ENCODE results near the gene RYR2. TPM values are rescaled to one million over a fixed set of nuclear protein-coding genes. Genes with fewer than 3 reads are reported as not detected.

Gene RYR2
- total RNA-seq, 1 donor from 2014 or later, result 8.7 TPM

DNA sequence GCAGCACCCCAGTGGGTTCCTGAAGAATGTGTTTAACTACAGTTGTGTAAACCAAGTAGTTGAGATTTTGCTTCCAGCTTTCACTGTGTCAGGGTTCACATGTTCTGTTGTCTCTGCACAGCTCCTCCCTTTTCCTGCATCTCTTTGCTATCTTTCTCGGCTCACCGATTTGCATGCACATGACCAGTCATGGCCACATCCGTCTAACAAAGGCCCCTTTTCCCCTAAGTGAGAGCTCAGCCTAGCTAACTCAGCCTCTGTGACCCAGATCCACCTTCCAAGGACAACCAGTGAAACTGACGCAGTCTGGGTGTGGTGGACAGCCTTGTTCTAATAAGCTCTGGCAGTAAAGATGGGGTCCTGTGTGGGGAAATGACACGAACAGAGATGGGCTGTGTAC lies 747.6 kb downstream of the RYR2 start:
- no peak overlapping the region for H3K4me3 Mint-ChIP-seq (ENCODE audit: low read depth)
- DNase-seq (ENCODE audit: low spot score), result no peak
- H3K27ac Mint-ChIP-seq, result no peak overlapping the region
- H3K9me3 Mint-ChIP-seq, result no peaks in the 10 kb centered on the region
- no peaks in the 10 kb centered on the region for H3K4me1 Mint-ChIP-seq (ENCODE audit: low read depth)
- intact Hi-C loops (cut with micrococcal nuclease), result no loop called here
- H3K27me3 Mint-ChIP-seq (ENCODE audit: low read depth), result no peaks in the 10 kb centered on the region
- no peaks in the 10 kb centered on the region for H3K36me3 Mint-ChIP-seq (ENCODE audit: low read depth)

DNA sequence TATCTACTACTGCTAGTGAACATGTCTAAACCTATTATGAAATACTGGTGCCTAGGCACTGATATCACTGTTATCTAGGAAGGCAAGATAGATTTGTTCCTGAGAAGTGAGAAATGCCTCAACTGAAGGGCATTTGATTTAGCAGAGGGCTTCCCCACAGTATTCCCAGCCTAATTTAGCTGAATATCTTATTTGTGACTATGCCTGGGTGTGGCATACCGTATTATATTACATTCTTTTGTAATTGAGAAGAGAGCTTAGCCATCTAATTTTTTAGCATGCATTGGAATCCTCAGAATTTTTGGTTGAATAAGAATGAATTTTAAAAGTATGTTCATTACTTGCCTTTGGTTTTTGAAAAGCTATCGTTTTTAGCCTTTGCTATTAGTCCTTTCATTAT lies 749.6 kb downstream of the RYR2 start:
- no peaks in the 10 kb centered on the region for H3K4me1 Mint-ChIP-seq (ENCODE audit: low read depth)
- H3K4me3 Mint-ChIP-seq (ENCODE audit: low read depth), result no peak overlapping the region
- H3K9me3 Mint-ChIP-seq, result no peaks in the 10 kb centered on the region
- DNase-seq (ENCODE audit: low spot score), result no peak
- H3K27me3 Mint-ChIP-seq (ENCODE audit: low read depth), result no peaks in the 10 kb centered on the region
- no peaks in the 10 kb centered on the region for H3K36me3 Mint-ChIP-seq (ENCODE audit: low read depth)
- intact Hi-C loops (cut with micrococcal nuclease), result no loop called here
- no peak overlapping the region for H3K27ac Mint-ChIP-seq

DNA sequence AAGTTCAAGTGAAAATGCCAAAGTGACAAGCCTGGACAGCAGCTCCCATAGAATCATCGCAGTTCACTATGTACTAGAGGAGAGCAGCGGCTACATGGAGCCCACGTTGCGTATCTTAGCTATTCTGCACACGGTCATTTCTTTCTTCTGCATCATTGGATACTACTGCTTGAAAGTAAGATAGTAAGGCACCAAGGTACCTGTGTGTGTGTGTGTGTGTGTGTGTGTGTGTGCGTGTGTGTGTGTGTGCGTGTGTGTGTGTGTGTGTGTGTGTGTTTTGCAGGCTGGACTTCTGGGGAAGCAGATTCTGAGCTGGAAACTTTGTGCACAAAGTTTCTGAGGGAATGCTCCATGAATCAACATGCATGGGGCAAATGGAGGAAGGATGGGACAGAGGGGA lies 750.2 kb downstream of the RYR2 start:
- H3K36me3 Mint-ChIP-seq (ENCODE audit: low read depth), result no peaks in the 10 kb centered on the region
- intact Hi-C loops (cut with micrococcal nuclease), result no loop called here
- H3K4me1 Mint-ChIP-seq (ENCODE audit: low read depth), result no peaks in the 10 kb centered on the region
- no peaks in the 10 kb centered on the region for H3K9me3 Mint-ChIP-seq
- DNase-seq (ENCODE audit: low spot score), result no peak
- no peak overlapping the region for H3K4me3 Mint-ChIP-seq (ENCODE audit: low read depth)
- H3K27me3 Mint-ChIP-seq (ENCODE audit: low read depth), result no peaks in the 10 kb centered on the region
- no peak overlapping the region for H3K27ac Mint-ChIP-seq

DNA sequence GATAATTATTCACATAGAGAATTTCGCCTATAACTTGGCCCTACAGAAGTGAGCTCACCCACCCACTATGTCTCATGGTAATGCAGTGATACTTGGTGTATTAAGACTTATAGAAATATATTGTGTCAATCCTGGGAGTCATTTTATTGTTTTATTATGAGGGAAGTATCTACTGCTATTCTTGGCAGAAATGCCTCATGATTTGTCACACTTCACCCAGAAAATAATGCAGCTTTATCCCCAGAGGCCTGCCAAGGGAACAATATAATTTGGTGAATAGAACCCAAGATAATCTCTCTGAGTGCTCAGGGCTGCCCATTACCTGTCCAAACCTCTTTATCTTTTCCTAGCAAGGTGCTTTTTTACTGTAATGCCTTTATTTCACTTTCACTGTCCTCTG lies 750.7 kb downstream of the RYR2 start:
- no peaks in the 10 kb centered on the region for H3K36me3 Mint-ChIP-seq (ENCODE audit: low read depth)
- H3K9me3 Mint-ChIP-seq, result no peaks in the 10 kb centered on the region
- no peaks in the 10 kb centered on the region for H3K27me3 Mint-ChIP-seq (ENCODE audit: low read depth)
- H3K4me1 Mint-ChIP-seq (ENCODE audit: low read depth), result no peaks in the 10 kb centered on the region
- H3K4me3 Mint-ChIP-seq (ENCODE audit: low read depth), result no peak overlapping the region
- H3K27ac Mint-ChIP-seq, result no peak overlapping the region
- intact Hi-C loops (cut with micrococcal nuclease), result no loop called here
- DNase-seq (ENCODE audit: low spot score), result no peak

DNA sequence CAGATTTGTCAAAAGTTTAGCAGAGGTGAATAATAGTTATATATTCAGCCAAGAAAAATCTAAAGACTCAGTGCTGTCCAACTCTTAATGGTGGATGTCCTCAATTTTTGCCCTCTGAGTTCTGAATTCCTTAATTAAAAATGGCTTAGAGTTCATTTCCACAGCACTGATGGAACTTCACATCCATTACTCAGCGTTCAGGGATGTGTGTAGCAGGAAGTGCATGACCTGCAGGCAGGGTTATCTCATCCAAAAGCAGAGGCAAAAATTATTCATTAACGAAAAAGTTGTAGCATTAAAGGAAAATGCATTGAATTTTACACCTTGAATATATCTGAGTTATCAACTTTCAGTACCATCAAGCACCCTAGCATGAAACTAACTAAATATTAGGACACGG lies 752.1 kb downstream of the RYR2 start:
- no peaks in the 10 kb centered on the region for H3K9me3 Mint-ChIP-seq
- no peak overlapping the region for H3K4me3 Mint-ChIP-seq (ENCODE audit: low read depth)
- H3K4me1 Mint-ChIP-seq (ENCODE audit: low read depth), result no peaks in the 10 kb centered on the region
- no peaks in the 10 kb centered on the region for H3K36me3 Mint-ChIP-seq (ENCODE audit: low read depth)
- no peak overlapping the region for H3K27ac Mint-ChIP-seq
- intact Hi-C loops (cut with micrococcal nuclease), result no loop called here
- no peak for DNase-seq (ENCODE audit: low spot score)
- no peaks in the 10 kb centered on the region for H3K27me3 Mint-ChIP-seq (ENCODE audit: low read depth)

DNA sequence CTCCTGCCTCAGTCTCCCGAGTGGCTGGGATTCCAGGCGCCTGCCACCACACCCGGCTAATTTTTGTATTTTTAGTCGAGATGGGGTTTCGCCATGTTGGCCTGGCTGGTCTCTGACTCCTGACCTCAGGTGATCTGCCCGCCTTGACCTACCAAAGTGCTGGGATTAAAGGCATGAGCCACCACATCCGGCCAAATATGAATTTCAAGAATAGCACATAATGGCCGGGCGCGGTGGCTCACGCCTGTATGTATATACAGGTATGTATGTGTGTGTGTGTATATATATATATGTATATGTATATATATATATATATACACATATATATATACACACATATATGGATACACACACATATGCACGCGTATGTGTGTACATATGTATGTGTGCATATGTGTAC lies 753.6 kb downstream of the RYR2 start:
- Mint-ChIP-seq H3K9me3 (no peaks in the 10 kb centered on the region), H3K36me3 (ENCODE audit: low read depth) (no peaks in the 10 kb centered on the region), H3K27me3 (ENCODE audit: low read depth) (no peaks in the 10 kb centered on the region), H3K4me3 (ENCODE audit: low read depth) (no peak overlapping the region), H3K27ac (no peak overlapping the region), H3K4me1 (ENCODE audit: low read depth) (no peaks in the 10 kb centered on the region)
- DNase-seq (ENCODE audit: low spot score), result no peak
- intact Hi-C loops (cut with micrococcal nuclease), result no loop called here

DNA sequence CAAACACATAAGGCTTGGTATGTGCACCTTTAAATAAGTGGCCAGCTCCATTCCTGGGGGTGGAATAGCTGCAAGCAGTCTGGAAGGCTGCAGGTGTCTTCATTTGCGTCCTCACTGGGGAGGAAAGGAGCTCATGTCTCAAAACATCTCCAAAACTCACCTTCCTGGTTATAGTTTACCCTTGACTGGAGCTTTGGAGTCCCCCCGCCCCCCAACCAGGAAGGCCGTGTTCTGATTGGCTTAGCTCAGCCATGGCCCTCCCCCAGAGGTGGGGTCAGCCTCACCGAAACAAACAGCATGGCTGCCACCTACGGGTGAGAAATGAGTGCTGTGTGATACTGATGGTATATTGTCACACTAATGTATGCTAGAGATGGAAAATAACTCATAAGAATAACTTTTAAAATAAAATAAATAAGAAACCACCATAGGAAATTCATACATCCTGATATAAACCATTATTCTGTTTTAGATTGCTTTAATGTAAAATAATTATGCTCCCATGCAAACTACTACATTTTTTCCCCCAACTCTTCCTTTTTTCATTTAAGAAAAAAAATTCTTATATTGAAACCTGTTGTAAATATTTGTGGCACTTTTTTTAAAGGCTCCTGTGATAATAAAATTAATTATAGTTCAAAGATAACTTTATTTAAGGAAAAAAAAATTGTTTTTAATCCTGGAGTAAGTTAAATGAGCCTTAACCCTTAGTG lies 757.9 kb downstream of the RYR2 start:
- intact Hi-C loops (cut with micrococcal nuclease), result loop anchor here (10.0 kb wide), 1 partner anchor 115 kb away; no protein-coding TSS in a partner anchor
- Mint-ChIP-seq H3K4me3 (ENCODE audit: low read depth) (no peak overlapping the region), H3K4me1 (ENCODE audit: low read depth) (no peaks in the 10 kb centered on the region), H3K36me3 (ENCODE audit: low read depth) (no peaks in the 10 kb centered on the region), H3K27ac (no peak overlapping the region), H3K9me3 (no peaks in the 10 kb centered on the region), H3K27me3 (ENCODE audit: low read depth) (no peaks in the 10 kb centered on the region)
- DNase-seq (ENCODE audit: low spot score), result peak; percentile 14

DNA sequence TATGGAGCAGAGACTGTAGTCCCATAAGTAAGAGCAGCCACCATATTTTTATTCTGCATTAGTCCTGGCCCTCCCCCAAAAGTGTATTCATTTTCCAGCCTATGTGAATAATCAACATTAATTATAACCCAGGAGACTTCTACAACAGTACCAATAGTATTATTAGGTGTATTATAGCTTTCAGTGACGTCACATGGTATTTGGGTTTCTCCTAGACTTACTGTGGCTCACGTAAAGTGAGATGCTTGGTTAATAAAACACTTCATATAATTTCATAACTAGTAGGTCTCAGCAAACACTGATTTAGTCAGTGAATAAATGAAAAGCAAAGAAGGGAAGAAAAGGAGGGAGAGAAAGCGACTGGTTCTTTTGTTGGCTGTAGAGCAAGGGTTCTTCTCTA lies 762.5 kb downstream of the RYR2 start:
- H3K36me3 Mint-ChIP-seq (ENCODE audit: low read depth), result no peaks in the 10 kb centered on the region
- no peak for DNase-seq (ENCODE audit: low spot score)
- H3K4me1 Mint-ChIP-seq (ENCODE audit: low read depth), result no peaks in the 10 kb centered on the region
- intact Hi-C loops (cut with micrococcal nuclease), result loop anchor here (10.0 kb wide), 1 partner anchor 120 kb away; no protein-coding TSS in a partner anchor
- H3K27me3 Mint-ChIP-seq (ENCODE audit: low read depth), result no peaks in the 10 kb centered on the region
- H3K4me3 Mint-ChIP-seq (ENCODE audit: low read depth), result no peak overlapping the region
- H3K9me3 Mint-ChIP-seq, result no peaks in the 10 kb centered on the region
- H3K27ac Mint-ChIP-seq, result no peak overlapping the region

DNA sequence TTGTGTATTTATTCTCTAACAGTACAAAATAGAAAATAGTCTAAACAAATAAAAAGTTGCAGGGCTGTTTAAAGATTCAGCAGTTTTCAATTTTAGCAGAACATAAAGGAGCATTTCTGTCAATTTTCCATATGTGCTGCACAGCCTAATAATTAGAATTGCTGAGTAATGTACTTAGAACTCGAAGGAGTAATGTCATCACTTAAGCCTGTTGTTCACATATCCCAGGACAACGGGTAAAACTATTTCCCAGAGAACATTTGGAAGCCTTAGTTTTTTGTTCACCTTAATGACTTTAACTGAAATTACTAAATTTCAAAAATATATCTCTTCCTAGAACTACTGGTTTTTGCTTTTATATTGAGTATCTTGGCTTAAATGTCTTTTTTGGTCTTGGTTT lies 767.1 kb downstream of the RYR2 start:
- H3K4me1 Mint-ChIP-seq (ENCODE audit: low read depth), result no peaks in the 10 kb centered on the region
- intact Hi-C loops (cut with micrococcal nuclease), result loop anchor here (10.0 kb wide), 1 partner anchor 124 kb away; no protein-coding TSS in a partner anchor
- no peak overlapping the region for H3K4me3 Mint-ChIP-seq (ENCODE audit: low read depth)
- DNase-seq (ENCODE audit: low spot score), result no peak
- H3K9me3 Mint-ChIP-seq, result no peaks in the 10 kb centered on the region
- no peaks in the 10 kb centered on the region for H3K36me3 Mint-ChIP-seq (ENCODE audit: low read depth)
- no peak overlapping the region for H3K27ac Mint-ChIP-seq
- no peaks in the 10 kb centered on the region for H3K27me3 Mint-ChIP-seq (ENCODE audit: low read depth)

DNA sequence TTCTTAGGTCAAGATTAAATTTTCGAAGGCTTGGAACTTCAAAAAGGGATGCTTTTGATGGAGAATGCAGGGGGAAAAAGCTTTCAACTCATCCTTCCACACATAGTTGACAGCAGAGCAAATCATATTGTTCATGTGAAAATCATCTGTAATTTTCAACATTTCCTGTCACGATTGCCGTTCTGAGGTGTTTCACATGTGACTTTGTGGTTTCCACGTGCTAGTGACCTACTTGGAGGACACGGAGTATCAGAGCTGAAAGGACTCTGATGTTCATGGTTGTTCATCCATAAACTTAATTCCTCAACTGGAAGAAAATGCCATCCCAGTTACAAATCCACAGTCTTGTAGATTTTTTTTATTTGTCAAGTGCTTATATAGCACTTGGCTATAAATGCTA lies 769.6 kb downstream of the RYR2 start:
- Mint-ChIP-seq H3K27me3 (ENCODE audit: low read depth) (no peaks in the 10 kb centered on the region), H3K36me3 (ENCODE audit: low read depth) (no peaks in the 10 kb centered on the region), H3K27ac (no peak overlapping the region), H3K4me3 (ENCODE audit: low read depth) (no peak overlapping the region), H3K9me3 (no peaks in the 10 kb centered on the region), H3K4me1 (ENCODE audit: low read depth) (no peaks in the 10 kb centered on the region)
- no peak for DNase-seq (ENCODE audit: low spot score)
- intact Hi-C loops (cut with micrococcal nuclease), result no loop called here

DNA sequence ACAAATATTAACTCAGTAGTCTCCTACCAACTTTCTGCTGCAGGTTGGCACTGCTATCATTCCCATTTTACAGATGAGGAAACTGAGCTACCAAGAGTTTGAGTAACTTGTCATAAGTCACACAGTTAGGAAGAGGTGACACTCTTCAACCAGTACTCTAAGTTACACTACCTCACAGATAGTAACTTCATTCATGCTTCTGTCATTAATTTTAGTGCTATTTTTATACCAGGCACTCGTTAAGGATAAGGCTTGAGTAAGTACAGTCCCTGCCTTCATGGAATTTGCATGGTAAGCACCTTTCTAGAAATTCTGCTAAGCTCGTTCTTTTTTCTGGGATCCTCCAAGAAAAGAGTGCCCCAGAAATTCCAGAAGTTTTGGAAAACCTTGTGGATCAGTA lies 770.1 kb downstream of the RYR2 start:
- DNase-seq (ENCODE audit: low spot score), result no peak
- no peaks in the 10 kb centered on the region for H3K36me3 Mint-ChIP-seq (ENCODE audit: low read depth)
- H3K4me1 Mint-ChIP-seq (ENCODE audit: low read depth), result no peaks in the 10 kb centered on the region
- no peak overlapping the region for H3K27ac Mint-ChIP-seq
- intact Hi-C loops (cut with micrococcal nuclease), result no loop called here
- no peak overlapping the region for H3K4me3 Mint-ChIP-seq (ENCODE audit: low read depth)
- H3K9me3 Mint-ChIP-seq, result no peaks in the 10 kb centered on the region
- H3K27me3 Mint-ChIP-seq (ENCODE audit: low read depth), result no peaks in the 10 kb centered on the region

DNA sequence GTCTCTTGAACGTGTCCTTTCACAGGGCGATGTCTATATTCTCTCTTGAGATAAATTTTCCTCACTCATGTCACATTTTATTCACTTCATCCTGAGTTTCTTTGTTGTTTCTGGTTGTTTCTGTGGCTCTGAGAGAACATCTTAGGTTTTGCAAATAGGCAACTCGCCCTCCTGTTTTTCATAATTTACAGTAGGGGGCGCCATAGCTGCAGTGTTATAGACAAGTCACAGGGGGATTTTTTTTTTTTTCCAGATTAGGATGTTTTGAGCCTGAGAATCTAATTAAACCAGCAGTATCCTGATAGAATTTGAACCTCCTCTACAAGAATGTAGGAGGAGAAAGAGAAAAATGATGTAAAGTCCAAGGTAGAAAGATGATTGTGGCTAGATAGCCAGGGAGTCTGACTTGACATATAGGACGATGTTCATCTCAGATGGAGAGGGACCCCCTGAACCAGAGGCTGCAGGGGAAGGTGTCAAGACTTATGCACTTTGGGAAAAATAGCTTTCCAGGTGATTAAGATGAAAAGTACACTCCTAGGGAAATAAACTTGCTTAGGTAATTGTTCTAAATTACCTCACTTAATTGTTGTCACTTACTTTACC lies 772.4 kb downstream of the RYR2 start:
- Mint-ChIP-seq H3K4me1 (ENCODE audit: low read depth) (no peaks in the 10 kb centered on the region), H3K36me3 (ENCODE audit: low read depth) (no peaks in the 10 kb centered on the region), H3K9me3 (no peaks in the 10 kb centered on the region), H3K4me3 (ENCODE audit: low read depth) (no peak overlapping the region), H3K27ac (no peak overlapping the region), H3K27me3 (ENCODE audit: low read depth) (no peaks in the 10 kb centered on the region)
- intact Hi-C loops (cut with micrococcal nuclease), result no loop called here
- DNase-seq (ENCODE audit: low spot score), result no peak

DNA sequence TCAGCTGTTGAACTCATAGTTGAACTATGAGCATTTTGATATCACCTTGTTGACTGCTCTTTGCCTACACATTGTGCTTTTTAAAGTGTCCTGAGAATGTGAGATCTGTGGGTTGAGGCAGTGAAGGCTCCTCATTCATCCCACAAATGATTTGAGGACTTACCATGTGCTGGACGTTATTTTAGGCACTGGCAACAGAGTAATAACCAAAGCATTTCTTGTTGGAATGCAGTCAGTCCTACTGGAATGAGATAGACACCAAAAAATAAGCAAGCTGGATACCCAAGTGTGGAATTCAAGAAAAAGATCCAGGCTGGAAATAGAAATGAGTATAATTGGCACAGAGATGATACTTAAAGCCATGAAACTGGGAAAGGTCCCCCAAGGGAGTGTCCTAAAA lies 775.3 kb downstream of the RYR2 start:
- no peaks in the 10 kb centered on the region for H3K4me1 Mint-ChIP-seq (ENCODE audit: low read depth)
- H3K9me3 Mint-ChIP-seq, result no peaks in the 10 kb centered on the region
- no peak overlapping the region for H3K27ac Mint-ChIP-seq
- no peaks in the 10 kb centered on the region for H3K36me3 Mint-ChIP-seq (ENCODE audit: low read depth)
- no peaks in the 10 kb centered on the region for H3K27me3 Mint-ChIP-seq (ENCODE audit: low read depth)
- intact Hi-C loops (cut with micrococcal nuclease), result no loop called here
- H3K4me3 Mint-ChIP-seq (ENCODE audit: low read depth), result no peak overlapping the region
- no peak for DNase-seq (ENCODE audit: low spot score)

Measured in activated T-helper 2 cell treated with anti-CD3 and anti-CD28 coated beads, Interferon-gamma antibody, Interleukin-2, Interleukin-4, amounts not matched to agents 10 μg/mL and 5 μg/mL and 100 μg/mL, durations not matched to agents 14 hours and 24 hours and 36 hours (primary cell).